Fibroblast of skin of left biceps (primary cell): ENCODE results near the gene ARHGEF39.
"Not testable (repeated sequence)": the region's sequence is repeated elsewhere in the genome, so short reads cannot be mapped to it uniquely, and the experiment has no call there.

Experiments
- DNase-seq, 2 experiments: peaks; one replicate each; pipeline ENCODE4 v3.0.0-alpha.2; 2013; ENCODE audit warnings: low read depth in 2 of 2

ARHGEF39 gene

DNA sequence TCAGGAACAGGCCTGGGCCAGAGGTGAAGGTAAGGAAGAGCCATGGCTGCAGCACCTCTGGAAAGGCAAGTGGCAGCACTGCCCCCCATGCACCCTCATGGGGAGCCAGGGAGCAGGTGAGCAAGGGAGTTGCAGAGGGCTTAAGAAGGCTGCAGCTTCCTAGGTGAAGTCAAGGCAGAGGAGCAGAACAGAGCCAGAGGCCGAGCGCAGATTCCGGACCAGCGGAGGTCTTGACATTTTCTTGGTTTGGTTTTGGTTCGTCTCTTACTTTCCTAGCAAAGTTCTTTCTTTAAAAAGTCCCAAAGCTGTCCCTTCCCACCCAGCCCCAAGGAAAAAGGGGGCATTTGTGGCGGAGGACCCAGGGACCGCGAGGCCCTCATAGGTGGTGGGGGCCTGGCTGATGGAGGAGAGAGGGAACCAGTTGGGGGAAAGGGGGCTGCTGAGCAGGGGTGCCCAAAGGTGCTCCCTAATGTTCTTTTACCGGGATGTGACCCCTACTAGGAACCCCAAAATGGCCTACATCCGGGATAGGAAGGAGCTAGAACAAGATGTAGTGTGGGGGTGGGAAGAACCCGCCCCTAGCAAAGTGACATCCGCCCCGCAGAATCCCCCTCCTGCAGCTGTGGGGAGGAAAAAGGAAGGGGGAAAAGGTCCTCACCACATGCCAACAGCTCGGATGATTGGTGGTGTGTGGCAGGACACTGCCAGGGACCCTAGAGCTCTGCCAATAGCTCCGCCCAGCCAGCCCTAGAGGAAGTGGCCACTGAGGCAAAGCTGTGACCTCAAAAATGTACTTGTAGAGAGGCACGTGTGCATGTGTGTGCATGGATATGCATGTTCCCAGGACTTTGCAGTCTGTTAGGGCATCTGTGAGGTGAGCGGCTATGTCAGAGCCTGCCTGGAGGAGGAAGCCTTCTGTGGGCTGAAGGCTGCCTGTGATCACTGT is 45.9 kb downstream of the ARHGEF39 start:
- DNase-seq: no peak

DNA sequence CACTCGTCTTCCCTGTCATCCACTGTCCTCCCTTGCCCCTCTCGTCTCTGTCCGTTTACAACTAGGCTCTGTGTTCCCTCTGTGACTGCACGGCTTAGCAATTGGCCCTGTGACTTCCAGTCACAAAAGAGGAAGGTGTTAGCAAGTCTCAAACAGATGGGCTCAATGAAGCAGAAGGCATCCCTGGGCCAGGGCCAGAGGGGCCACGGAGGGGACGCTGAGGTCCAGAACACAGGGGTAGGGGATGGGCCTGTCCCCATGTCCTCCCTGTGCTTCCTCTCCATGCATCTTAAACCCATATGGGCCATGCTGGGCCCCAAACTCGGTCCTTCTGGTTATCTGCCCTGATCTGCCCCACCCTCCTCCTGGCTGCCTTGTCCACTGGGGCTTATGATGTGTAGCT is 46.7 kb downstream of the ARHGEF39 start, which contains the start of gene CD72:
Gene CD72, minus strand, starts transcription at position 89 of the 403 bp plus-strand sequence. CDS start 110 bp downstream, outside the sequence.
- no peak for DNase-seq

DNA sequence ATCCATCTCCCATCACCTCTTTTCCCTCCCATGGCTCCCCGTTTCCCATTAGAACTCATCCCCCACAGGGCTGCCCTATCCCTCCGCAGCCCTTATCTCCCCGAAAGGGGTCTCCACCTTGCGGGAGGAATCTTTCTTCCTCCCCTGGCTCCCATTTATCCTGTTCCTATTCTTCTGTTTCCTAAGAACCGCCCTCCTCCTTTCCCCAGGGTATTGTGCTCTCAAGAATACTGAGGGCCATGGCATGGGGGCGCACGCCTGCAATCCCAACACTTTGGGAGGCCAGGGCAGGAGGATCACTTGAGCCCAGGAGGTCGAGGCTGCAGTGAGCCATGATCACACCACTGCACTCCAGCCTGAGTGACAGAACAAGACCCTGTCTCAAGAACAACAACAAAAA is 47.4 kb downstream of the ARHGEF39 start:
- DNase-seq: no peak

DNA sequence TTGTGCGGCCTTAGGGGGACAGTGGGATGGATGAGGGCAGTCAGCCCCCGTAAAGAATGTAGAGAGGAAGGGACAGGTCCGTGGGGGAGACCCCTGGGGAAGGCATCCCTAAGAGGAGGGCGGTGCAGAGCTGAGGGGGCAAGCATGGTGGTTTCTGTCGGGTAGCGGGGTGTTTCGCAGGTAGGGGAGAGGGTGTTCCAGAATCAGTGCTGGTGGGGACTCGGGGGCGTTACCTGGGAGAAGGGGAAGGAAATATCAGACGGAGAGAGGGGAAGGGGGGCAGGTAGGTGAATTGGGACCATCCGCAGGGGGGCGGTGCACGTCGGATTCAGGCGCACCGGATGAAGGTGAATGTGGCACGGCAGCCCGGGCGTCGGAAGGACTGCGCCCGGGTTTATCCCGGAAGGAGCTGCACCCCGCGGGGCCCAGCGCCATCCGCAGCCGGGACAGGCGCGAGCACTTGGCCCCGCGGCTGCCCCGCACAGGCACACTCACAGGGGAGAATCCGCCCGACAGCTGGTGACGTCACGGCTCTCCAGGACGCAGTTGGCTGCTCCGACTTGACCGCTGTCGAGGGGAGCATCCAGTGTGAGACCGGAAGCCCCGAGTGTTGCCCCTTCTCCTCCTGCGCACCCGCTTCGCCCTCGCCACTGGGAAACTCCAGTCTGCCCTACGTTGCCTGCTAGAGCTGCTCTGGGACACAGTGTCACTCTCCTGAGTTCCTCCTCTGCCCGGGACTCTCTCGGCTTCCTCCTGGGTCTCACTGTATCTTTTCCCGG is 48.1 kb downstream of the ARHGEF39 start:
- no peak for DNase-seq

DNA sequence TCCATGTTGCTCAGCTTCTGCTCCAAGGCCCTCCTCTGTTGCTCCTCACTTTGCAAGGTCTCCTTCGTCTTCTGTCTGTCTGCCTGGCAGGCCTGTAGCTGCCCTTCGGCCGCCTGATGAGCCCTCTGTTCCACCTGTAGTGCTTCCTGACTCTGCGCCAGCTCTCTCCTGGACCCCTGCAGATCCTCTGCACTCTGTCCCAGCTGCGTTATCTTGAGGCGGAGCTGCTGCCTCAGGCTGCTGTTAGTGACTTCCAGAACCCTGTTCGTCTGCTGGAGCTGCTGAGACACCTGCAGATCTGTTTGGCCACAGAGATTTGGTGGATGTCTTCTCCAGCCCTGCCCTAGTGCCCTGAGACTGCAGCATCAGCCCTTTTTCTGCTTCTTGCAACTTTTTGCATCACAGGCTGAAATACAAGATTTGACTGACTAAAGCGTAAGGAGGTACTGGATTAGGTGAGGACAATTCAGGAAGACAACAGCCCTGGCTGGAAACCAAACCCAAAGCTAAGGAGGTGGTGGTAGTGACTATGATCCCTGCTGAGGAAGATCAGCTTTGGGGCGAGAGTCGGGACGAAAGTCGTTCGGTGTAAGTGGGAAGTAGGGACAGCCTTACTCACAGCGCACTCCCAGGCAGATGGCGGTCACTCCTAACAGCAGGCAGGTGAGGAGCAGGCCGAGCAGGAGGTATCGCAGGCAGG is 48.9 kb downstream of the ARHGEF39 start:
- no peak for DNase-seq

DNA sequence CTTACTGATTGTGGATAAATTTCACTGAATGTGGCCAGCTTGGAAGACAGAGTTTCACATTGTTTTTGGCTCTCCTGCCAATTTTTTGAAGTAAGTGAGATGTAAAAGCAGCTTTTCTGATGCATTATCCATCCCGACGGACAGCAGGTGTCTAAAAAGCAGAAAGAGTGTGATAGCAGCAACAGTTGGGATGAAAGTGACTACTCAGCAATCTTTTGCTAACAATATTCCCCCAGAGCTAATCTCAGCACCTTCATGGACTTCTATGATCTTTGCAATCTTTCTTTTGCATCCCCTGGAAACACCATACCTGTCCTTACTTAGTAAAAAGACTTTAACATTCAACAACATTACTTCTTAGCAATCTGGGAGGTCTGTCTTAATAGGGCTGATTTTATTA is 52.2 kb downstream of the ARHGEF39 start:
- DNase-seq: no peak

DNA sequence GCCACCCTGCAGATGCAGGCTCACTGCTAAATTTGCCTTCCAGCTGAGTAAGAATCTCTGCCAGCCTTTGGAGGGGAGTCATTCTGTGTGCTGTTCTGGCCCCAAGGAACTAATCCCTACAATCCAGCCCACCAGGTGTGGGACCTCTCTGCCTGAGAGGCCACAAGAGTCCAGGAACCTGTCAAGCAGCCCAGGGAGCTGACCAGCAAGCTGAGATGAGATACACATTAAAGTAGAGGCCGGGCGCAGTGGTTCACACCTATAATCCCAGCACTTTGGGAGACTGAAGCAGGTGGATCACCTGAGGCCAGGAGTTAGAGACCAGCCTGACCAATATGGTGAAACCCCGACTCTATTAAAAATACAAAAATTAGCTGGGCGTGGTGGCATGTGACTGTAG is 52.9 kb downstream of the ARHGEF39 start:
- not testable (repeated sequence) for DNase-seq

DNA sequence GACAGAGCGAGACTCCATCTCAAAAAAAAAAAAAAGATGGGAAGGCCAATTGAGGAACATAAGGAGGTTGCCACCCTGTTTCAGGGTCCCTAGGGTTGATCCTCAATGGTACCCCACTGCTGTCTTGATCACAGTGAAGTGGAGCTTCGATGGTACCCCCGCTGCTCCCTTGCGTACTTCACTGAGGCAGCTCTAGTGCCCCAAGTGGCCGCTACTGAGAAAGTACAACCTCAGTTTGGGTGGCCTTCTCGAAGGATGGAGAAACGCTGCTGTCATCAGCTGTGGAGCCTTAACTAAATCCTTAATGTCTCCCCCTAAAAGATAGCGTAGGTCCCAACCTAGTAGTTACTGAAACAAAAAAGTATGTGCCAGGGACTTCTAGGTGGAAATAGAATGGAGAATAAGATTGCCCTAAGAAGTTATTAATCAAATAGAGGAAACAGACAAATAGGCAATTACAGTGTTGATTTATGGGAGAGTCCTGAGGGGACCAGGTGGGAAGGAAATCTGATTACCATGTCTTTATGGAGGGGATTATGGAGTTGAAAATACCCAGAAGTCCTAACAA is 53.7 kb downstream of the ARHGEF39 start:
- DNase-seq: peak in 1 of 2 experiments; percentile 6

DNA sequence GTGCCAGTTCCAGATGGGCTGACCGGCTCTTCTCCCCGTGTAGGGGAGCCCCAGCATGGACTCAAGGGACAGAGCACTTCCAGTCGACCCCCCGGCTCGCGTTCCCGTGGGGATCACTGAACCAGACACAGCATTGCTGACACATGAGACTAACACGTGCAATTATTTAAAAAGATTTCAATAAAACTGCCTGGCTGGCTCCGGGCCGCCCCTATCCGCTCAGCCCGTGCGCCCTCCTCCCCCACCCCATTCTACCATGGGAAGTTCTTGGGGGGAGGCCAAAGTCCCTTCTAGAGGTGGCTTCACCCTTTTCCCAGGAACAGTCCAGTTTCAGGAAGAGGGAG is 55.2 kb downstream of the ARHGEF39 start:
- no peak for DNase-seq
